Sigmoid colon (tissue), 7 donors: ENCODE data around the gene TBX5. TPM values are rescaled to one million over a fixed set of nuclear protein-coding genes. Genes with fewer than 3 reads are reported as not detected.

Experiments
- DNase-seq: peaks from one replicate; pipeline ENCODE4 v3.0.0-alpha.2; 2019
- H3K27ac ChIP-seq, 4 donors: fragments of 200-600 bp; sonication (generic); one replicate each; pipeline ENCODE4 v1.5.1; 2016 to 2019; ENCODE audit warnings: mild to moderate bottlenecking in 1 of 4
- H3K27me3 ChIP-seq, 3 donors: fragments of 200-600 bp; sonication (generic); one replicate each; pipeline ENCODE4 v1.5.1; 2019; ENCODE audit warnings: mild to moderate bottlenecking in 1 of 3
- H3K36me3 ChIP-seq, 4 donors: fragments of 200-600 bp; sonication (generic); one replicate each; pipeline ENCODE4 v1.5.1; 2016 to 2019
- H3K4me1 ChIP-seq, 4 donors: fragments of 200-600 bp; sonication (generic); one replicate each; pipeline ENCODE4 v1.5.1; 2017 to 2019
- H3K4me3 ChIP-seq, 4 donors: fragments of 200-600 bp; sonication (generic); one replicate each; pipeline ENCODE4 v1.5.1; 2017 to 2019; ENCODE audit warnings: mild to moderate bottlenecking in 2 of 4, moderate library complexity in 1 of 4
- H3K9me3 ChIP-seq, 4 donors: fragments of 200-600 bp in 3 of 4; sonication (generic) in 3 of 4; one replicate each; pipeline versions ENCODE4 v1.5.1 to v1.6.1; 2013 to 2019
- EP300 ChIP-seq, 4 donors: sonication (generic); formaldehyde crosslinking; IDR thresholded peaks; one replicate each; pipeline ENCODE4 v1.6.1; 2017; ENCODE audit warnings: antibody characterized with exemption in 4 of 4
- POLR2A ChIP-seq, 2 donors: fragments of 450-650 bp; IDR thresholded peaks; one replicate each; pipeline ENCODE4 v1.6.1; 2016; ENCODE audit warnings: antibody characterized with exemption in 2 of 2, mild to moderate bottlenecking in 2 of 2, moderate library complexity in 2 of 2
- POLR2AphosphoS5 ChIP-seq, 4 donors: sonication (generic); formaldehyde crosslinking; IDR thresholded peaks; one replicate each; pipeline ENCODE4 v1.6.1; 2017; ENCODE audit warnings: antibody characterized with exemption in 4 of 4
- WGBS, 2 donors: extraction: QIAGEN DNeasy Blood & Tissue Kit; methylation state at CpG; one replicate each; pipeline ENCODE4 v1.1.7; 2013; 5-methylcytosine and 5-hydroxymethylcytosine counted together
- intact Hi-C: fragments of 100-400 bp; cut with DNase I; formaldehyde crosslinking; loops from one replicate; pipeline ENCODE4 v1.15.1; 2023
- polyA plus RNA-seq, 3 donors: library from polyadenylated mRNA; stranded (reverse); fragments of 200-250 nt; gene quantifications; one replicate each; pipeline ENCODE4 v1.2.3, GENCODE V29; 2013
- total RNA-seq, 4 donors: library from RNA; depleted of rRNA; stranded (reverse); fragments of >200 nt; gene quantifications; one replicate each; pipeline ENCODE4 v1.1.0, GENCODE V29; 2016
- TF ChIP-seq, protein P1 (sequence below), 4 experiments: fragments of 450-650 bp in 3 of 4; fragments of 200-600 bp in 1 of 4; IDR thresholded peaks; one replicate each; pipeline ENCODE4 v1.5.1; 2016 to 2019; ENCODE audit warnings: antibody characterized with exemption in 4 of 4, mild to moderate bottlenecking in 3 of 4, moderate library complexity in 2 of 4
- donor health status: healthy with polysubstance abuse.
- donor health status: Bipolar disorder and iron deficiency.
- donor health status: healthy.

TBX5 gene
- total and polyA plus RNA-seq, 7 donors: not detected

- TF ChIP-seq POLR2AphosphoS5 (IDR thresholded peaks at IDR 0.05): no peak
- TF ChIP-seq, protein P1, sequence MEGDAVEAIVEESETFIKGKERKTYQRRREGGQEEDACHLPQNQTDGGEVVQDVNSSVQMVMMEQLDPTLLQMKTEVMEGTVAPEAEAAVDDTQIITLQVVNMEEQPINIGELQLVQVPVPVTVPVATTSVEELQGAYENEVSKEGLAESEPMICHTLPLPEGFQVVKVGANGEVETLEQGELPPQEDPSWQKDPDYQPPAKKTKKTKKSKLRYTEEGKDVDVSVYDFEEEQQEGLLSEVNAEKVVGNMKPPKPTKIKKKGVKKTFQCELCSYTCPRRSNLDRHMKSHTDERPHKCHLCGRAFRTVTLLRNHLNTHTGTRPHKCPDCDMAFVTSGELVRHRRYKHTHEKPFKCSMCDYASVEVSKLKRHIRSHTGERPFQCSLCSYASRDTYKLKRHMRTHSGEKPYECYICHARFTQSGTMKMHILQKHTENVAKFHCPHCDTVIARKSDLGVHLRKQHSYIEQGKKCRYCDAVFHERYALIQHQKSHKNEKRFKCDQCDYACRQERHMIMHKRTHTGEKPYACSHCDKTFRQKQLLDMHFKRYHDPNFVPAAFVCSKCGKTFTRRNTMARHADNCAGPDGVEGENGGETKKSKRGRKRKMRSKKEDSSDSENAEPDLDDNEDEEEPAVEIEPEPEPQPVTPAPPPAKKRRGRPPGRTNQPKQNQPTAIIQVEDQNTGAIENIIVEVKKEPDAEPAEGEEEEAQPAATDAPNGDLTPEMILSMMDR (IDR thresholded peaks at IDR 0.05): no peak
- TF ChIP-seq POLR2A (IDR thresholded peaks at IDR 0.05): no peak
- TF ChIP-seq EP300 (IDR thresholded peaks at IDR 0.05): no peak
- Histone ChIP-seq H3K27me3 (peaks cover 50 to 100% (median 97%) of the 10 kb centered on the region in 3 donors), H3K36me3 (no peaks in the 10 kb centered on the region), H3K4me1 (peaks cover 0 to 42% (median 35%) of the 10 kb centered on the region in 4 donors), H3K27ac (peak overlapping the region in 1 of 4 donors; percentile 88), H3K4me3 (no peak overlapping the region), H3K9me3 (no peaks in the 10 kb centered on the region)
- WGBS, 2 donors: 4 to 12% methylated on average over 38 of the region's 38 CpGs
- no peak for DNase-seq
- intact Hi-C loops: no loop called here
These were observed 922 bp downstream of the TBX5 start for GRCh38 chr12:114404926-114405518.

DNA sequence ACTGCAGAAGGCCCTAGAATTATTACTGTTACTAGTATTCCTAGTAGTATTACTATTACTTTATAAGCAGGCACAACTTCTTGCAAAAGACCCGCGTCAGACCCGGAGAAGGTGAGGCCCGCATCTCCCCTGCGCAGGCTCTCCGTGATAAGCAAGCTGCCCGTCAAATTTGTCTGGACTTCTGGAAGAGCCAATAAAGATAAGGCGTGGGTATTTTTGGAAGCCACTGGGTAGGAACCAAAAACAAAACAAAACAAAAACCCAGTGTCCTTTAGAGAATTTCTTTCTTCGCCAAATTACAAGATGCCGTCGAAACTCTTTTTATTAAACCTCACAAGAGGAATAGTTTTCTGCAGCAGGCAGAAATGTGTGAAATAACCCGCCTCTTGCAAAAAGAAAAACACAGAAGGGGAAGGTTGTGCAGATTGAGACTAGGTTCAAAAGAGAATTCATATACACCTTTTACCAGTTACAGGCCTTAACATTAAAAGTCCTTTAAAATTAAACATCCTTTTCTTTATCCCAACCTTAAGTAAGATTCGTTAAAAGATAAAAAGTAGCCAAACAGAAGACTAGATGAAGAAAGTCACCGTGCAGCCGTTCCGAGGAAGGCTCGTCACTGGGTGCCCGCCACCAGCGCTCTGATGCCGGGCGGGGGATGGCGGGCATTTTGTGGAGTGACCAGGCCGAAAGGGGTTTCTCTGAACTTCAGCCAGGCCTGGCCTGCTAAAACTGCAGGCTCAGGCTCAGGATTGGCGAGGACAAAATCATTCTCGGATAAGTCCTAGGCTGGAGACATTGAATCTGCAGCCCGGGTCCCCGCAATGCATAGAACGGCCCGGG is 1.6 kb downstream of the TBX5 start:
- peaks cover 0 to 36% (median 28%) of the 10 kb centered on the region in 4 donors for H3K4me1 ChIP-seq
- H3K27ac ChIP-seq: peak overlapping the region in 1 of 4 donors; percentile 88
- no peak overlapping the region for H3K4me3 ChIP-seq

GRCh38 chr12:114403690-114404066 is 2.3 kb downstream of the TBX5 start:
- TF ChIP-seq, protein P1 (IDR thresholded peaks at IDR 0.05): no peak
- TF ChIP-seq EP300 (IDR thresholded peaks at IDR 0.05) (no peak), POLR2AphosphoS5 (IDR thresholded peaks at IDR 0.05) (no peak), POLR2A (IDR thresholded peaks at IDR 0.05) (no peak)
- no peak for DNase-seq
- Histone ChIP-seq H3K27ac (peak overlapping the region in 1 of 4 donors; percentile 88), H3K36me3 (no peaks in the 10 kb centered on the region), H3K4me1 (peaks cover 0 to 29% (median 22%) of the 10 kb centered on the region in 4 donors), H3K27me3 (peaks cover 57 to 100% (median 98%) of the 10 kb centered on the region in 3 donors), H3K9me3 (no peaks in the 10 kb centered on the region), H3K4me3 (no peak overlapping the region)
- intact Hi-C loops: no loop called here
- WGBS, 2 donors: 6 to 15% methylated on average over 24 of the region's 24 CpGs

More for the DNA sequence above, 1.6 kb downstream of the TBX5 start:
- intact Hi-C loops: no loop called here
- DNase-seq: no peak
- H3K36me3 ChIP-seq: no peaks in the 10 kb centered on the region
- peaks cover 57 to 100% (median 98%) of the 10 kb centered on the region in 3 donors for H3K27me3 ChIP-seq
- no peak for TF ChIP-seq EP300 (IDR thresholded peaks at IDR 0.05)
- no peak for TF ChIP-seq POLR2A (IDR thresholded peaks at IDR 0.05)
- TF ChIP-seq POLR2AphosphoS5 (IDR thresholded peaks at IDR 0.05): no peak
- TF ChIP-seq, protein P1 (IDR thresholded peaks at IDR 0.05): no peak
- 8 to 19% methylated on average over 29 of the region's 29 CpGs for WGBS, 2 donors
- H3K9me3 ChIP-seq: no peaks in the 10 kb centered on the region

GRCh38 chr12:114403011-114403689 is 2.8 kb downstream of the TBX5 start:
- TF ChIP-seq POLR2AphosphoS5 (IDR thresholded peaks at IDR 0.05) (no peak), EP300 (IDR thresholded peaks at IDR 0.05) (no peak), POLR2A (IDR thresholded peaks at IDR 0.05) (no peak)
- TF ChIP-seq, protein P1 (IDR thresholded peaks at IDR 0.05): no peak
- no peak for DNase-seq
- Histone ChIP-seq H3K36me3 (no peaks in the 10 kb centered on the region), H3K9me3 (no peaks in the 10 kb centered on the region), H3K4me1 (peaks cover 0 to 24% (median 19%) of the 10 kb centered on the region in 4 donors), H3K4me3 (no peak overlapping the region), H3K27me3 (peaks cover 58 to 100% (median 98%) of the 10 kb centered on the region in 3 donors), H3K27ac (peak overlapping the region in 1 of 4 donors; percentile 88)
- 6 to 12% methylated on average over 41 of the region's 41 CpGs for WGBS, 2 donors
- intact Hi-C loops: no loop called here
